Effector CD4-positive, alpha-beta T cell (primary cell): ENCODE data around the gene DHRS3.

ENCODE experiments used
- DNase-seq: peaks from one replicate; pipeline ENCODE4 v3.0.0-alpha.2; 2020

Gene DHRS3

DNA sequence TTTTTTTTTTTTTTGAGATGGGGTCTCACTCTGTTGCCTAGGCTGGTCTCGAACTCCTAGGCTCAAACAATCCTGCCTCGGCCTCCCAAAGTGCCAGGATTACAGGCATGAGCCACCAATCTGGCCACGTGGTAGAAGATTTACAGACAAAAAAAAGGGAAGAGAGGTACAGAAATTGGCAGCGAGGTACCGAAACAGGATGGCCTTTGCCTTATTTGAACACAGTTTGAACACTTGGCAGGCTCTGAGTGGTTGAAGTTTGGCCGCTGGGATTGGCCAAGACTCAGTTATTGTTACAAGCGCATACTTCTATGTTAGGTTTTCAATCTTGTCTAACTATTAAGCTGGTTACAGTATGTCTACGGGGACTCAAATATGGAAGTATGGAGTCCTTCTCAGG is 19.7 kb upstream of the DHRS3 start:
- no peak for DNase-seq

GRCh38 chr1:12636098-12636950 is 18.3 kb upstream of the DHRS3 start:
- DNase-seq = no peak

DNA sequence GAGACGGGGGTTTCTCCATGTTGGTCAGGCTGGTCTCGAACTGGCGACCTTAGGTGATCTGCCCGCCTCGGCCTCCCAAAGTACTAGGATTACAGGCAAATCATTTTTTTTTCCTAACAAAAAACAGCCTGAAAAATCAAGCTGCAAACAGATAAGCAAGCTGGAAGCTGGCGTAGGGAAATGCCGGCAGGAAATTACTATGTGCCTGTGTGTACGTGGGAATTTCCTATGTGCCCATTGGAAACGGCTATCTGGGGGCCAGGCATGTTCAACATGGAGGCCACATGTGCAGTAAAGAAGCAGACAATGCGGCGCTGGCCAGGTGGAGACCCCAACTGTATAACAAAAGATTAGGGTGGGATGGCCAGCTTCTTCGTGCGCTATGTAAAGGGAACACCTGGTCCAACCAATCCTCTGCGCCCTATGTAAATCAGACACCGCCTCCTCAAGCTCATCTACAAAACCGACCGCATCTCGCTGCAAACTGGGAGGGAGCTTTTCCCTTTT is 16.7 kb upstream of the DHRS3 start:
- no peak for DNase-seq

DNA sequence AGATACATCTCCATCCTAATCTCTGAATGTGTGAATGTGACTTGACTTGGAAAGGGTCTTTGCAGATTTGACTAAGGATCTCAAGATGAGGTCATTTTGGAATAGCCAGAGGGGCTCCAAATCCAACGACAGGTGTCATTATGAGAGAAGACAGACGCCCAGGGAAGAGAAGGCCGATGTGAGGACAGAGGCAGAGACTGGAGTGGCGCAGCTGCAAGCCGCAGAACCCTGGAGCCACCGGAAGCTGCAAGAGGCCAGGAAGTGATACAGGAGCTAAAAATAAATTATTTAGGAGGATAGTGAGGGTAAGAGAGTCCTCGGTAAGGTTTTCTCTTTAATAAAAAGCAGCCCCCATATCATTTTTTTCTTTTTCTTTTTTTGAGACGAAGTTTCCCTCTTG is 16.1 kb upstream of the DHRS3 start:
- DNase-seq = no peak

DNA sequence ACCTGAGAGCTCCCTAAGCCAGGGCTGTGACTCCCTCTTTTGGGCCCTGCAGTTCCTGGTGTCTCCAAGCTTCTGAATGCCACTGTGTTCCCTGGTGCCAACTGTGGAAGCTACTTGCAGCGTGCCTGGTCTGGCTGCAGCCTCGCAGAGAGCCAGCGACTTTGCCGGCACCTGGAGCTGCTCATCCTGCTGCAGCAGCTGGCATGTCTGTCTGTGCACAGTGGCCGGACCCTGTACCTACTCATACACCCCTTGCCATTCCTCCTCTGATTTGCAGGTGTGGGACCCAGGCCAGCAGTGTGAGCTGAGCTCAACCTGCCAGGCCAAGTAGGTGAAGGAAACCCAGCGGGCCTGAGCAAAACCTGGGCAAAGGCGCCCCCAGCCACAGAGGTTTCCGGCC is 13.6 kb upstream of the DHRS3 start:
- DNase-seq = no peak

GRCh38 chr1:12630946-12631530 is 13.0 kb upstream of the DHRS3 start:
- no peak for DNase-seq

GRCh38 chr1:12629985-12630760 is 12.2 kb upstream of the DHRS3 start:
- DNase-seq = no peak

DNA sequence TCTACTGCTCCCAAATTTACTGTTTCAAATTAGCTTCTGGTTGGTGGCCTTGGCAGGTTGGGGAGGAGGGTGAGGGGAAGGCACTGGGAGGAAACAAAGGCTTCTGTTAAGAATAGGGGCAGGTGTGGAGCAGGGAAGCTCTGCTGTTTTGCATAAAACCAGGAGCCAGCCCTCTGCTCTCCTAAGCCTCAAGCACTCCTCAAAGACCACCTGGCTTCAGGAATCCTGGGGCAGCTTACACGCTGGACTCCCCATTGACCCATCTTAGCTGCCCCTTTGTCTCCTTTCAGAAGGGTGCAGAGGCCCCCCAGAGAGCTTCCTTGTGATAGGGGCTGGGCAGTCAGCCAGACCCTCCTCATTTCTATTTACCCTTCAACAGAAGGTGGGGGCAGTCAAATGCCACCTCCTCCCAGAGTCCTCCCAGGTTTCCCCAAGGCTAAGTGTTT is 11.5 kb upstream of the DHRS3 start:
- DNase-seq = no peak

DNA sequence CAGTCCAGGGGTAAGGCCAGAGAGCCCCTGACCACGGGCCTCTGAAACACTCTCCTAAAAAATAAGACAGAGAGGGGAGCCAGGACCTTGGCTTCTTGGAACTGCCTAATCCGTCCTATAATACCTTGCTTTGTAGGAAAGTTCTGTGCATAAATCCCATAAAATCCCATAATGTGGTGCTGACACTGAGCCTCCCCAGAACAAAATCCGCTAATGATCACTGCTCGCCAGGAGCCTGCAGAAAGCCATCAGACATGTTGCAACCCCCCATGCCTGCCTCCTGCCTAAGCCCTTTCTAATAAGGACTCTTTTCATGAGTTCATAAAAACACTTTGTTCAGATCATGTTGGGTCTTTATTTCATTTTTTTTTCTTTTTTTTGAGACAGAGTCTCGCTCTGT is 9.3 kb upstream of the DHRS3 start:
- DNase-seq = no peak

GRCh38 chr1:12626888-12627287 is 8.9 kb upstream of the DHRS3 start:
- DNase-seq = no peak

DNA sequence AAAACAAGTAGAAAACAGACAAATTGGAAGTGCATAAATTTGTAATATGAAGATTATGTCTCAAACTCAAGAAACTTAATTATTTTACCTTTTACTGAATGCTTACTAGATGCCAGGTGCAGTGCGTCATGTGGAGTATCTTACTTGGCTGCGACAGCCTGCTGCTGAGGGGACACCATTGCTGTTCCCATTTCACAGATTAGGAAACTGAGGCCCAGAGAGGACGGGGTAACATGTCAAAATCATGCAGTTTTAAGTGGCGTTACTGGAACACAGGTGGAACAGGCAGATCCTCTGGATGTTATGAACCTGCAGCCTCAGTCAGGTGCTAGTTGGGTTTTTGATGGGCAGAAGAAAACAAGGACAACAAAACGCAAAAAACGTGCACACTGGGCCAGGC is 7.3 kb upstream of the DHRS3 start:
- no peak for DNase-seq

DNA sequence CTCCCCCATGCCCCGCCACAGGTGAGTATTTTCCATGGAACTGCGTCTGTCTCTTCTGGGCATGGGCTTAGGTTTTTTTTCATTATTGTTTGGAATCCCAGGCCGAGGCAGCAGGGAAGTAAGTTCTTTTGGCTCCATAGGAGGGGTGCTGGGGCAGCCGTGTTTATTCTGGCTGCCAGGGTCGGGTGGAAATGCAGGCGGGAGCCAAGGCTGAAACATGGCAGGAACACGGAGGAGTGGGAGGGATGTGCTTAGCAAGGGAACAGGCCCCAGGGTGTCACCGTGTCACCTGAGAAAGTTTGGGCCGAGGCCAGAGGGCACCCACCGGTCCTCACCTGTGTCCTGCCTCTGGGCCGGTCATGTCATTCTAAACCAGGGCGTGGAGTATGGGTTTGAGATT is 4.5 kb upstream of the DHRS3 start:
- no peak for DNase-seq

- no peak for DNase-seq
These were observed 3.6 kb upstream of the DHRS3 start for GRCh38 chr1:12621346-12622335.

- DNase-seq = no peak
These were observed 2.9 kb upstream of the DHRS3 start for GRCh38 chr1:12620931-12621330.

GRCh38 chr1:12620488-12620865 is 2.5 kb upstream of the DHRS3 start:
- no peak for DNase-seq

DNA sequence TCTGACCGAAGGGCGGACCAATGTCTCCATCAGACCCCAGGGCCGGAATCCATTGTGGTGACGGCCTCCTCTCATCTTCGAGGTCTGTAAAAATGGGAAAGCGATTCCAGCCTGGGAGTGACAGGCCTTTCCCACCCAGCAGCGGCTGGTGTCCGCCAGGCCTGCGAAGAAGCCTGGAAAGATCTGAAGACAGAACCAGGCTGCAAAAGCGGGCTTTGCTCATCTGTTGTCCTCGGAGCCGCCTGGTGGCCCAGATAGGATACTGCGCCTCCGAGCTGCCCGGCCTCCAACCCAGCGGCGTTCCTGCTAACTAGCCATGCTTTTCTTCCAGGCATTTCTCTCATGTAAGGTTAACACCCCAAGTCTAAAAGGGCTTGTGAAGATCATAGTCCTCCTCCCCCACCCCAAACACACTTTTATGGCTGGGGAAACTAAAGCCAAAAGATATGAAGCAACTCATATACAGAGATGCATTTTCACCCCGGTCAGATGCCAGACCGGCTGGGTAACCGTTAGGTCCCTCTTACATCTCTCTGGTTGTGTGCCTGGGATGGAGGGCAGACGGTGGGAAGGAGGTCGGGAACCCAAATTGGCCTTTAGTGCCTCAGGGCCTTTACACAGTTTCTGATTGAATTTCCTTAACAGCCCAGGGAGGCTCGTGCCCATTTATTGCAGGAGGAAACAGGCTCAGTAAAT is 1.9 kb upstream of the DHRS3 start:
- peak; percentile 71 for DNase-seq

GRCh38 chr1:12618965-12619791 is 1.2 kb upstream of the DHRS3 start:
- DNase-seq = peak; percentile 65

DNA sequence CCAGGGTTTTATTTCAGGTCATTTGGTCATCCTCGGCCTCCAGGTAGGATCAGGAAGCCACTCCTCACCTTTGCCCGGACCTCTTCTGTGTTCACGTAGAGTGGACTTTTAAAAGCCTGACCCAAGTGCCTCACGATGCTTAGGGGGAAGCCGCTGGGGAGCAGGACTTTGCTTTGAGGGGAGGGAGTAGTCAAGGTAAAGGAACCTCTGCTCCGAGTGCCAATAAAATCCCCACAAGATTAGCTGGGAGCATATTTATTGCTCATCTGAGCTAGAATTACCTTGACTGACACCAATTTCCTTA is 603 bp upstream of the DHRS3 start:
- DNase-seq = no peak

DNA sequence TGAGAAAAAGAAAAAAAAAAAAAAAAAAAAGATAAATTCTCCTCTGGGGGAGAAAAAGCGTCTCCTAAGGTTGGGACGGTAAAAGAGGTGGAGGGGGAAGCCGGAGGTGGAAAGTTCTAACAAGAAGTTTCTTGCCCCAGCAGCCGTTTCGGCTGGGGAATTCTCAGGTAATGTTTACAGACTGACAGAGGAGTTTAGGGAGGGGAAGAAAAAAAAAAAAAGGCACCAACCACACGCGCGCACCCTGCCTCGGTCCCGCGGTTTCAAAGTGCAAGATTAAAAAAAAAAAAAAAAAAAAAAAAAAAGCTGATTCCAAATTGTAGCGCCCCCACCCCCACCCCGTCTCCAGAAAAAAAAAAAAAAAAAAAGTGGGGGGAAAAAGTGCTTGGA is 504 bp downstream of the DHRS3 start:
- peak; percentile 49 for DNase-seq

- DNase-seq = no peak
These were observed 1.2 kb downstream of the DHRS3 start for GRCh38 chr1:12616709-12617373.
